ENCODE measurements around the gene CDK18. TPM values are rescaled to one million over a fixed set of nuclear protein-coding genes. Genes with fewer than 3 reads are reported as not detected.
A peak's percentile ranks its signal among the peaks of the same experiment; 100 is the strongest.

Gene CDK18
- total RNA-seq, 1 experiment from 2014 or later: 38.5 TPM

DNA sequence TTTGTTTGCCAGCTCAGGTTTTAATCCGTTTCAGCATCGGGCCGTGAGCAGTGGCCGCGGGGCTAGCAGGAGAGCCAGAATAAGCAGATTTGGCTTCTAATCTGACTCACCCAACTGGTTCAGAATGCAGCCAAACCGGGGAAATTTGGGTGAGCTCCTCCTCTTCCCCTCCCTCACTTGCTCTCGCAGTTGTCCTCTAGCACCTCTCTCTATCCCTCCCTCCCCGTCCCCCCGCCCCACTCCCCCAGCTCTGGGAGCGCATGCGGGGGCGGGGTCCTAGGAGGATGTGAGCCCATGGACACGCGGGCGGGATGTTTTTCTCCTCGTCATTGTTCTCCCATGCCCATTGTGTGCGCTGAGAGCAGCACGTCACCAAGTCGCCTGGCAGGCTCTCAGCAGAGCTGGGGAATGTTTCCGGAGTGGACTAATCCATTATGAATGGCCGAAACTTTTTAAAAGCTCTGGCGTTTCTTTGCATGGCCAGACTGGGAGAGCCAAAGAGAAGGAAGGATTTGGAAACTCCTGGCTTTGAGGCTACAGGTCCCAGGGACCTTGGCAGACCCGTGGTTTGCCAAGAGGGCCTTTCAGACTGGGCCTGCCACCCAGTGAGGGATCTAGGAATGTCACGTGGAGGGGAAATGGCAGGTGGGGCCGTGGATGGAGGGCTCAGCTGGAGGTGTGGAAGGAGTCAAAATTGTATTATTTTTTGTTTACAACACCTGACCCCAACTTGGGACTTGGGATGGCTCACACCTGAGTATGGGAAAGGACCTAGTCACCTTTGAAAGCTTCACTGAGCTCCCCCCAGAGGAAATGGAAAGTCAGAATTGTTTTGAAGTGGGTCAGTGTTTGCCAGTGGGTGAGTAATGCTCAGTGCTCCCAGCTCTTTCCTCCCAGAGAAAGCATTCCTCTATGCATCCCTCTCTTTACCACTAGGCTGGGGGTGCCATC, 39.2 kb downstream of the CDK18 start:
- Histone ChIP-seq H3K18ac (ENCODE audit: insufficient read length, low read depth, low read length) (peak overlapping the region; percentile 76), H3K27ac (ENCODE audit: insufficient read length, low read depth, low read length) (no peak overlapping the region), H3K23me2 (ENCODE audit: insufficient read length, low read depth, low read length, poor library complexity, severe bottlenecking) (peaks cover 2% of the 10 kb centered on the region), H3K79me1 (ENCODE audit: insufficient read depth, low read depth, low read length, poor library complexity, severe bottlenecking) (no peaks in the 10 kb centered on the region), H2AK5ac (ENCODE audit: insufficient read length, low read length) (no peak overlapping the region), H2BK120ac (ENCODE audit: low read depth, low read length, poor library complexity, severe bottlenecking) (no peak overlapping the region), H3K79me2 (ENCODE audit: insufficient read depth, low read length) (no peaks in the 10 kb centered on the region), H4K8ac (replicated peaks; ENCODE audit: insufficient read length, low read depth, low read length) (no peak overlapping the region), H3K9me3 (ENCODE audit: control insufficient read depth, low read depth, low read length) (no peaks in the 10 kb centered on the region), H3K14ac (ENCODE audit: insufficient read depth, low read length) (peak overlapping the region; percentile 63), H3K4ac (ENCODE audit: low read depth, low read length) (no peak overlapping the region), H2BK5ac (ENCODE audit: insufficient read length, low read length) (no peak overlapping the region), H2BK12ac (ENCODE audit: insufficient read length, low read depth, low read length) (no peak overlapping the region), H4K5ac (ENCODE audit: insufficient read length, low read depth, low read length) (peak overlapping the region; percentile 73), H3K23ac (ENCODE audit: insufficient read length, low read depth, low read length) (no peak overlapping the region), H2BK15ac (ENCODE audit: low read depth, low read length) (no peak overlapping the region), H3K4me2 (ENCODE audit: insufficient read depth, insufficient read length, low read length) (peak overlapping the region; percentile 23), H3K9ac (ENCODE audit: extremely low read depth, insufficient read length, low read length) (peak overlapping the region; percentile 28), H3K4me1 (ENCODE audit: insufficient read depth, low read length) (no peaks in the 10 kb centered on the region; the same call in 1 of the 2 replicates), H4K20me1 (ENCODE audit: control insufficient read depth, insufficient read depth, insufficient read length) (no peaks in the 10 kb centered on the region), H3K56ac (ENCODE audit: insufficient read length, low read depth, low read length) (no peak overlapping the region), H4K91ac (ENCODE audit: insufficient read length, low read depth, low read length) (no peak overlapping the region), H2AFZ (ENCODE audit: low read length) (no peak overlapping the region), H3T11ph (ENCODE audit: low read length) (no peak overlapping the region), H2BK20ac (ENCODE audit: low read depth, low read length, poor library complexity, severe bottlenecking) (no peak overlapping the region), H3K27me3 (ENCODE audit: insufficient read depth, low read length) (no peaks in the 10 kb centered on the region)
- H3K36me3 Mint-ChIP-seq (ENCODE audit: insufficient read depth in 1 of 3, low read depth in 3 of 3): peaks cover 0 to 11% (median 0%) of the 10 kb centered on the region in 3 experiments; a peak in 4 of 7 replicates
- peak; percentile 94 for DNase-seq
- peaks cover 22 to 24% of the 10 kb centered on the region in 2 experiments for H3K4me1 Mint-ChIP-seq
- WGBS (ENCODE audit: extremely low coverage, insufficient read length, low lambda C conversion rate): no CpG with 5 or more reads among the region's 25 CpGs
- peaks cover 64% of the 10 kb centered on the region for H3K27me3 Mint-ChIP-seq (ENCODE audit: low read depth)
- peak overlapping the region; percentile 65 to 79 for H3K4me3 Mint-ChIP-seq
- H3K9me3 Mint-ChIP-seq: peaks cover 7 to 12% of the 10 kb centered on the region in 2 experiments; a peak in 4 of 5 replicates
- no peak for TF ChIP-seq CTCF (conservative IDR thresholded peaks at IDR 0.05)
- peak overlapping the region; percentile 72 to 98 (median 94); a peak in 5 of 7 replicates for H3K27ac Mint-ChIP-seq
